PC-3 (cell line): Measurements from ENCODE around the gene LOXHD1. TPM values are rescaled to one million over a fixed set of nuclear protein-coding genes. Genes with fewer than 3 reads are reported as not detected.
A peak's percentile ranks its signal among the peaks of the same experiment; 100 is the strongest.

Experiments used
- ATAC-seq: fragments of 200-7000 bp; cut with Tn5 transposase; 2 replicates; pipeline ENCODE4 v1.9.1; 2020; ENCODE audit warnings: mild to moderate bottlenecking, moderate library complexity
- BruUV-seq: library from RNA; stranded (reverse); fragments of 400-500 nt; replicated peaks from 2 replicates; lab custom pipeline; 2021; lab: Mats Ljungman, UMichigan
- CTCF ChIA-PET: fragments of 300-600 bp; sonication (Branson Sonifier 250); formaldehyde crosslinking; loops from one replicate; lab custom pipeline; 2022; ENCODE audit warnings: antibody characterized with exemption; lab: Charles Lee
- POLR2A ChIA-PET: fragments of 300-600 bp; sonication (Branson Sonifier 250); formaldehyde crosslinking; loops from one replicate; lab custom pipeline; 2022; ENCODE audit warnings: antibody characterized with exemption; ENCODE audit not compliant: unreplicated experiment; lab: Charles Lee
- DNase-seq: peaks from one replicate; pipeline ENCODE4 v3.0.0-alpha.2; 2015
- H2AFZ ChIP-seq: fragments of 300-600 bp; sonication (generic); 2 replicates; pipeline ENCODE4 v1.6.0; 2016; ENCODE audit warnings: antibody characterized with exemption, low read length
- H3F3A ChIP-seq: fragments of 300-600 bp; sonication (generic); one replicate; pipeline ENCODE4 v1.6.0; 2017; ENCODE audit warnings: antibody characterized with exemption, low read length, control low read depth, mild to moderate bottlenecking; ENCODE audit not compliant: unreplicated experiment
- H3K27ac ChIP-seq: fragments of 300-600 bp; sonication (generic); 2 replicates; pipeline ENCODE4 v1.5.1; 2016; ENCODE audit warnings: mild to moderate bottlenecking, low read length
- H3K27me3 ChIP-seq: fragments of 300-600 bp; sonication (generic); 2 replicates; pipeline ENCODE4 v1.6.1; 2016; ENCODE audit warnings: low read length, mixed read lengths
- H3K36me3 ChIP-seq: fragments of 300-600 bp; sonication (generic); 2 replicates; pipeline ENCODE4 v1.6.1; 2016; ENCODE audit warnings: low read depth, mixed run types, low read length, mixed read lengths
- H3K4me1 ChIP-seq: fragments of 300-600 bp; sonication (generic); 2 replicates; pipeline ENCODE4 v1.5.1; 2016; ENCODE audit warnings: low read length; ENCODE audit not compliant: insufficient read depth
- H3K4me2 ChIP-seq: fragments of 300-600 bp; sonication (generic); 2 replicates; pipeline ENCODE4 v1.6.0; 2016; ENCODE audit warnings: low read length
- H3K4me3 ChIP-seq: fragments of 300-600 bp; sonication (generic); 2 replicates; pipeline ENCODE4 v1.5.1; 2016; ENCODE audit warnings: mild to moderate bottlenecking, low read length, mixed read lengths
- H3K79me2 ChIP-seq: fragments of 300-600 bp; sonication (generic); 2 replicates; pipeline ENCODE4 v1.6.1; 2017; ENCODE audit warnings: low read length, mixed read lengths
- H3K9ac ChIP-seq: fragments of 300-600 bp; sonication (generic); 2 replicates; pipeline ENCODE4 v1.6.0; 2016; ENCODE audit warnings: mild to moderate bottlenecking, low read length
- H3K9me2 ChIP-seq: fragments of 300-600 bp; sonication (generic); replicated peaks from 2 replicates; pipeline ENCODE4 v1.6.1; 2016; ENCODE audit warnings: mixed run types, low read length, mixed read lengths
- H3K9me3 ChIP-seq: fragments of 300-600 bp; sonication (generic); 2 replicates; pipeline ENCODE4 v1.6.1; 2016; ENCODE audit warnings: low read length, mixed read lengths
- H4K20me1 ChIP-seq: fragments of 300-600 bp; sonication (generic); 2 replicates; pipeline ENCODE4 v1.6.1; 2016; ENCODE audit warnings: low read length, mixed read lengths
- EZH2 ChIP-seq: fragments of 300-600 bp; sonication (generic); IDR thresholded peaks from one replicate; pipeline ENCODE4 v1.6.1; 2017; ENCODE audit warnings: antibody characterized with exemption, mild to moderate bottlenecking, low read length; ENCODE audit not compliant: unreplicated experiment
- EZH2phosphoT487 ChIP-seq: fragments of 300-600 bp; sonication (generic); IDR thresholded peaks from 2 replicates; pipeline ENCODE4 v1.6.1; 2018; ENCODE audit warnings: mild to moderate bottlenecking, antibody characterized with exemption, low read length, borderline replicate concordance
- intact Hi-C: fragments of 100-400 bp; cut with micrococcal nuclease; formaldehyde crosslinking; loops from 2 replicates; pipeline ENCODE4 v1.9.0; 2023
- total RNA-seq: library from RNA; depleted of rRNA; stranded (reverse); fragments of >200 nt; gene quantifications from 2 replicates; pipeline ENCODE4 v1.2.3, GENCODE V29; 2014
- TF ChIP-seq, protein P1 (sequence below): fragments of 300-600 bp; sonication (generic); conservative IDR thresholded peaks from 2 replicates; pipeline ENCODE4 v1.5.1; 2017; ENCODE audit warnings: antibody characterized with exemption, low read depth, mild to moderate bottlenecking, low read length

Gene LOXHD1
- total RNA-seq, 1 experiment from 2014 or later = not detected

DNA sequence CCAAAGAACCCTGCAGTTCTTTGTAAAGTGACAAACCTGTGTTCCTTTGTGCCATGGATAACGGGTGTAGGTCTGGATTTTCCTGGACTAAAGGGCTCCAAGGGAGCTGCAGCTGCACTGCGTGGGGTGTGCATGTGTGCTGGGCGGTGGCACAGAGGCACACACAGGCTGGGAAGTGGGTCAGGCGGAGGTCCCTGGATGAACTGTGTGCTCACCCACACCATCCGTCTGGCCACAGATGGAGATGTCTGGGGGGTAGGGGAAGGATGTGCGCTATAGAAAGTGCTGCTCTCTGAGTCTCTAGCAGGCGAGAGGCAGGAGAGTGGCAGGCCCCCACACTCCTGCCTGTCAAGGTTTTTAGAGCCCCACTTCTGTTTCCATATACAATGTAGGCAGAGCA, 137.2 kb downstream of the LOXHD1 start:
- ChIA-PET CTCF (no interaction called here), POLR2A (no interaction called here)
- DNase-seq (no peak), ATAC-seq (no peak)
- Histone ChIP-seq H2AFZ (no peak overlapping the region), H3K9ac (no peak overlapping the region), H3F3A (no peaks in the 10 kb centered on the region), H3K4me1 (no peaks in the 10 kb centered on the region), H3K27ac (no peak overlapping the region), H3K9me3 (no peaks in the 10 kb centered on the region), H4K20me1 (no peaks in the 10 kb centered on the region), H3K4me3 (no peak overlapping the region), H3K4me2 (no peak overlapping the region), H3K27me3 (no peaks in the 10 kb centered on the region), H3K36me3 (no peaks in the 10 kb centered on the region), H3K9me2 (no peaks in the 10 kb centered on the region), H3K79me2 (no peaks in the 10 kb centered on the region)
- BruUV-seq = no TSS peak
- TF ChIP-seq, protein P1, sequence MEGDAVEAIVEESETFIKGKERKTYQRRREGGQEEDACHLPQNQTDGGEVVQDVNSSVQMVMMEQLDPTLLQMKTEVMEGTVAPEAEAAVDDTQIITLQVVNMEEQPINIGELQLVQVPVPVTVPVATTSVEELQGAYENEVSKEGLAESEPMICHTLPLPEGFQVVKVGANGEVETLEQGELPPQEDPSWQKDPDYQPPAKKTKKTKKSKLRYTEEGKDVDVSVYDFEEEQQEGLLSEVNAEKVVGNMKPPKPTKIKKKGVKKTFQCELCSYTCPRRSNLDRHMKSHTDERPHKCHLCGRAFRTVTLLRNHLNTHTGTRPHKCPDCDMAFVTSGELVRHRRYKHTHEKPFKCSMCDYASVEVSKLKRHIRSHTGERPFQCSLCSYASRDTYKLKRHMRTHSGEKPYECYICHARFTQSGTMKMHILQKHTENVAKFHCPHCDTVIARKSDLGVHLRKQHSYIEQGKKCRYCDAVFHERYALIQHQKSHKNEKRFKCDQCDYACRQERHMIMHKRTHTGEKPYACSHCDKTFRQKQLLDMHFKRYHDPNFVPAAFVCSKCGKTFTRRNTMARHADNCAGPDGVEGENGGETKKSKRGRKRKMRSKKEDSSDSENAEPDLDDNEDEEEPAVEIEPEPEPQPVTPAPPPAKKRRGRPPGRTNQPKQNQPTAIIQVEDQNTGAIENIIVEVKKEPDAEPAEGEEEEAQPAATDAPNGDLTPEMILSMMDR = no peak
- TF ChIP-seq EZH2 = no peak
- TF ChIP-seq EZH2phosphoT487 = no peak
- intact Hi-C loops = no loop called here

DNA sequence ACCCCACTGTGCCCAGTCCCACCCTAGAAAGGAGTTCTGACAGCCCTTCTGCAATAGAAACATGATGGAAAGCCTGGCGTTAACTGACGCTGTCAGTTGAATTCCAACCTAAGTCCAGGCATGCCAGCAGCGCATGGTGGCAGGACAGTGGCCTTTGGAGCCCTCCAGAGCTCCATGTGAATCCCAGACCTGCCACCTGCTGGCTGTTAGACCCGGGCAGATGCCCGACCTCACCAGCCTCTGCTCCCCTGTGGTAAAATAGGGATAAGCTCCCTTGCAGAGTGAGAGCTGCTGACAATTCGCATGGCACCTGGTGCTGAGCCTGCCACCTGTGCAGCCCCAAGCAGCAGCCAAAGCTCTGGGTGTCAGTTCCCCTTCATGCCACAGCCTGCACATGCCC, 138.6 kb downstream of the LOXHD1 start:
- BruUV-seq = no TSS peak
- Histone ChIP-seq H3K27me3 (no peaks in the 10 kb centered on the region), H3K9ac (no peak overlapping the region), H3K36me3 (no peaks in the 10 kb centered on the region), H3K4me2 (no peak overlapping the region), H3K4me1 (no peaks in the 10 kb centered on the region), H3K9me3 (no peaks in the 10 kb centered on the region), H3F3A (no peaks in the 10 kb centered on the region), H3K79me2 (no peaks in the 10 kb centered on the region), H3K4me3 (no peak overlapping the region), H3K9me2 (no peaks in the 10 kb centered on the region), H4K20me1 (no peaks in the 10 kb centered on the region), H2AFZ (no peak overlapping the region), H3K27ac (no peak overlapping the region)
- peak; percentile 19 for DNase-seq
- peak; percentile 79 for ATAC-seq
- TF ChIP-seq EZH2 (no peak), EZH2phosphoT487 (no peak)
- TF ChIP-seq, protein P1 = no peak; the same call in 1 of the 2 replicates
- POLR2A ChIA-PET = no interaction called here
- CTCF ChIA-PET = interaction anchor here (1.7 kb wide), 1 partner anchor 237 kb away, joined by 12 read pairs; no protein-coding TSS in a partner anchor
- intact Hi-C loops = loop anchor here (1.0 kb wide), 1 partner anchor 237 kb away; no protein-coding TSS in a partner anchor

DNA sequence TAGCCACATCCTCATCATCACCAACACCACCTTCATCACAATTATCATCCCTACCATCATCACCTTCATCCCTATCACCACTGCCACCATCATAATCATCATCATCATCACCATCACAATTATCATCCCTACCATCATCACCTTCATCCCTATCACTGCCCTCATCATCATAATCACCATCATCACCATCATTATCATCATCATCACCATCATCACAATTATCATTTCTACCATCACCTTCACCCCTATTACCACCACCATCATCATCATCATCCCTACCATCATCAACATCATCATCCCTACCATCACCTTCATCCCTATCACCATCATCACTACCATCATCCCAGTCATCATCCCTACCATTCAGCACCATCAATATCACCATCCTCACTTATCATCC, 140.5 kb downstream of the LOXHD1 start:
- intact Hi-C loops = no loop called here
- no peaks in the 10 kb centered on the region for H4K20me1 ChIP-seq
- no peak overlapping the region for H3K27ac ChIP-seq
- POLR2A ChIA-PET = no interaction called here
- no peaks in the 10 kb centered on the region for H3K79me2 ChIP-seq
- H3K9me3 ChIP-seq = no peaks in the 10 kb centered on the region
- H3K36me3 ChIP-seq = no peaks in the 10 kb centered on the region
- H3F3A ChIP-seq = no peaks in the 10 kb centered on the region
- no peak for ATAC-seq
- no peak overlapping the region for H3K4me3 ChIP-seq
- CTCF ChIA-PET = no interaction called here
- H3K27me3 ChIP-seq = no peaks in the 10 kb centered on the region
- no peak for TF ChIP-seq EZH2
- TF ChIP-seq EZH2phosphoT487 = no peak
- TF ChIP-seq, protein P1 = no peak
- DNase-seq = no peak
- no peak overlapping the region for H2AFZ ChIP-seq
- H3K4me2 ChIP-seq = no peak overlapping the region
- no peaks in the 10 kb centered on the region for H3K9me2 ChIP-seq
- no TSS peak for BruUV-seq
- H3K4me1 ChIP-seq = no peaks in the 10 kb centered on the region
- H3K9ac ChIP-seq = no peak overlapping the region
